Prostate gland (tissue), 2 donors: Measurements from ENCODE around the gene PYDC1.

Source experiments
- POLR2A ChIP-seq: fragments of 450-650 bp; IDR thresholded peaks from one replicate; pipeline ENCODE4 v1.6.1; 2016; ENCODE audit warnings: antibody characterized with exemption, mild to moderate bottlenecking
- POLR2AphosphoS5 ChIP-seq: sonication (generic); formaldehyde crosslinking; IDR thresholded peaks from one replicate; pipeline ENCODE4 v1.6.1; 2017; ENCODE audit warnings: antibody characterized with exemption
- TF ChIP-seq, protein P1 (sequence below), 4 experiments: fragments of 200-600 bp in 2 of 4; fragments of 450-650 bp in 2 of 4; sonication (generic) in 2 of 4; IDR thresholded peaks; 1 replicate in 3 of 4; 2 replicates in 1 of 4; pipeline ENCODE4 v1.5.1; 2016 to 2019; ENCODE audit warnings: antibody characterized with exemption in 4 of 4, mild to moderate bottlenecking in 2 of 4, moderate library complexity in 2 of 4

DNA sequence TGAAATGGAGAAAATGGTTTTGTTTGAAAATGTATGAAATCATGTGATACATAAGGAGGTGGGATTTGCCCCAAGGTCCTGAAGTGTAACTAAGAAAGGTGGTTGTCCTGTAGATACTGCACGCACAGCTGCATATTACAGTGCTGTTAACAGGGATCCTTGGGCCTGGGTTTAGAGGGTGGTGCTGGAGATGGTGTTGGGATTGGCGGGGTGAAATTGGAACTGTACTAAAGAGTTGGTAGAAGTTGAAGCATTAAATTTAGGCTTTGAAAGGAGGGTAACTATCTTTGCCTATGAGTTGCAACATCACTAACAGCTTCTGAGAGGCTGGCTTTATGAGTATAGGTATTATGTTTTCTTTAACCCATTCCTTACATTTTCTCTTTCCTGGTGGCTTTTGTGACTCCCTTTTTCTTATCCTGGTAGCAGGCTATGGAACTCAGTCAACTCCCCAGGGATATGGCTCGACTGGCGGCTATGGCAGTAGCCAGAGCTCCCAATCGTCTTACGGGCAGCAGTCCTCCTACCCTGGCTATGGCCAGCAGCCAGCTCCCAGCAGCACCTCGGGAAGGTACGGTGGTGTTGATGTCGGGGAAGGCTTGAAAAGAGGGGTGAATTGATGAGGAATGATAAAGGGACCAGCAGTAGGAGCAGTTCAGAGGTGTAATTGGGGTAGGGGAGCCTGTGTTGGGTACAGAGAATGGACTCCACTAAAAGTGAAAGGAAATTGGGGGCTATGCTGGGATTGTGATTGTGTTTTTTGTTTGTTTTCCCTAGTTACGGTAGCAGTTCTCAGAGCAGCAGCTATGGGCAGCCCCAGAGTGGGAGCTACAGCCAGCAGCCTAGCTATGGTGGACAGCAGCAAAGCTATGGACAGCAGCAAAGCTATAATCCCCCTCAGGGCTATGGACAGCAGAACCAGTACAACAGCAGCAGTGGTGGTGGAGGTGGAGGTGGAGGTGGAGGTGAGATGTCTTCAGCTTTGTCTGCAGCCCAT, 33.2 kb downstream of the PYDC1 start:
- TF ChIP-seq POLR2AphosphoS5: no peak
- no peak for TF ChIP-seq POLR2A
- TF ChIP-seq, protein P1, sequence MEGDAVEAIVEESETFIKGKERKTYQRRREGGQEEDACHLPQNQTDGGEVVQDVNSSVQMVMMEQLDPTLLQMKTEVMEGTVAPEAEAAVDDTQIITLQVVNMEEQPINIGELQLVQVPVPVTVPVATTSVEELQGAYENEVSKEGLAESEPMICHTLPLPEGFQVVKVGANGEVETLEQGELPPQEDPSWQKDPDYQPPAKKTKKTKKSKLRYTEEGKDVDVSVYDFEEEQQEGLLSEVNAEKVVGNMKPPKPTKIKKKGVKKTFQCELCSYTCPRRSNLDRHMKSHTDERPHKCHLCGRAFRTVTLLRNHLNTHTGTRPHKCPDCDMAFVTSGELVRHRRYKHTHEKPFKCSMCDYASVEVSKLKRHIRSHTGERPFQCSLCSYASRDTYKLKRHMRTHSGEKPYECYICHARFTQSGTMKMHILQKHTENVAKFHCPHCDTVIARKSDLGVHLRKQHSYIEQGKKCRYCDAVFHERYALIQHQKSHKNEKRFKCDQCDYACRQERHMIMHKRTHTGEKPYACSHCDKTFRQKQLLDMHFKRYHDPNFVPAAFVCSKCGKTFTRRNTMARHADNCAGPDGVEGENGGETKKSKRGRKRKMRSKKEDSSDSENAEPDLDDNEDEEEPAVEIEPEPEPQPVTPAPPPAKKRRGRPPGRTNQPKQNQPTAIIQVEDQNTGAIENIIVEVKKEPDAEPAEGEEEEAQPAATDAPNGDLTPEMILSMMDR (IDR thresholded peaks at IDR 0.05): no peak
